Activated CD4-positive, alpha-beta T cell treated with anti-CD3 and anti-CD28 coated beads, Interleukin-2, amount 50 U/mL, for 4 hours (primary cell): Measurements from ENCODE around the gene SPRR3.
"Not testable (repeated sequence)": the region's sequence is repeated elsewhere in the genome, so short reads cannot be mapped to it uniquely, and the experiment has no call there.

Experiments
- DNase-seq, 2 experiments: peaks; one replicate each; pipeline ENCODE4 v3.0.0-alpha.2; 2020

SPRR3 gene

GRCh38 chr1:152986578-152986977 is 15.0 kb upstream of the SPRR3 start:
- no peak for DNase-seq

DNA sequence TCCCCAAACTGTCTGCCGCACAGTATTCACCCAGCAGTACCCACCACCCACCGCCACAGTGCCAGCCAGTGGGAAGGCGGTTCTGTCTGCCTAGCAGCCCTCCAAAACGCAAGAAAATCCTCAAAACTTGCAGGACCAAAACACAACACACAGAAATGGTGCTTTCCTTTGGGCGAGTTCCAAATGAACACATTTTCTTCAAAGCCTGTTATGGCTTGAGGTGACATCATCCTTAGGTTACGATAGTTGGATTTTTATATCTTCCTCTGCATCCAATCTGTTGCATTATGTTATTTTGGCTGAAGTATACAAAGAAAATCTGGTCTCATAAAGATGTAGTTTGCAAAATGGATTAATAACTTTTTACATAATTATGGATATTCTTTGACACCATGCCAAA is 8.4 kb upstream of the SPRR3 start:
- DNase-seq = no peak

DNA sequence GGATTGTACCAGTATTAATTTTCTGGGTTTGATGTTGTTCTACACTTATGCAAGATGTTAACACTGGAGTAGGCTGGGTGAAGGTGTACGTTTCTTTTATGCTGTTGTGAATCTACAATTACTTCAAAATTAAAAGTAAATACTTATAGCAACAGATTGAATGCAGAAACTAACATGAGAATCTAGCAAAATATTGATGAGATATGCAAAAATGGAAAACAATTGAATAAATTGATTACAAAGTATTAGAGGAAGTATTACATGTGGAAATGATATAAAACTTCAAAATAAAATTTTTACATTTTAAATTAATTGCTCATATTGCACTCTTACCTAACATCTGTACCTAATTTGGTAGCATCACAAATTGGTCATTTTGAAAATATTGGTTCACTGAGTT is 5.7 kb upstream of the SPRR3 start:
- no peak for DNase-seq

DNA sequence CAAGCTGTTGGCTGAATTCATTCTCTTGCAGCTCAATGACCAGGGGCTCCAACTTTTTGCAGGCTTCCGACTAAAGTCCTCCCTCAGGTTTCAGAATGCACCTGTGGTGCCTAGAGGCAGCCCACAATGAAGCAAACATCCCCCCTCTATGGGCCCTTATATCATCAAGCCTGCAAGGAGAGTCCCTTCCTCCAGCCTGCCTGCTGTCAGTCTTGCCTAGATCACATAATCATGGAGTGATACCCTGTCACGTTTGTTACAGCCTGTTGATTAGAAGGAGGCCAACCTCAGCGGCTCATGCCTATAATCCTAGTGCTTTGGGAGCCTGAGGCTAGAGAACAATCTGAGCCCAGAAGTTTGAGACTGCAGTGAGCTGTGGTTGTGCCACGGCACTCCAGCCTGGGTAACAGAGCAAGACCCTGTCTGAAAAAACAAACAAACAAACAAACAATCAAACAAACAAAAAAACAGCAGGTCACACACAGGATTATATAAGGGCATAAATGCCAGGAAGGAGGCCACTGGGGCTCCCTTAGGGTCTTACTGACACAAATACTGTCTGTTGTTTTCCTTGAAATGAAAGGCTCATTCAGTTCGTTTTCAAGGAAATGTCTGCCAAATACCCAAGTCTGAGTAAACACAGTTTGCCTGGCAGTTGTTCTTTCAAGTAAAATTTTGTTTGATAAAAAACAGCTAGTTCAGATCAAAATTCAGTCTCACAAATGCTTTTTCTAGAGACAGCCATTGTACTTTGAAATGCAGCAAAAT is 4.7 kb upstream of the SPRR3 start:
- no peak for DNase-seq

- DNase-seq = no peak
These were observed 3.6 kb upstream of the SPRR3 start for GRCh38 chr1:152997901-152998300.

- no peak for DNase-seq
These were observed 3.1 kb upstream of the SPRR3 start for GRCh38 chr1:152998476-152998875.

DNA sequence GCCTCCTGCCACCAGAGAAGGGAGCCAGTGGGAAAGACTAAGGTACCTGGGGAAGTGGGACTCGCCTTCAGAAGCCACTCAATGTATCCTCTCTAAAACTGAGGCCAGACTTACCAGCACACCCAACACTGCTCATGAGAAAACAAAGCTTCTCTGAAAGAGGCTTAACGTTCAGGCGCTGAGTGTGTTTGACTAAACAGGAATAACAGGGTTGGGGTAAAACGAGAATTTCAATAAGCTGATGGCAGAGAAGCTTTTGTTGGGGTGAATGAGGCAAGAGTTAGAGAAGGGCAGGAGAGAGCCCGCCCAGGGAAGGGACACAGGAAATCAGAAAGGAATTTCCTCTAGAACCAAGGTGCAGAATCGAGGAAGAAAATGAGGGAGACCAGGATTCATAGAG is 1.7 kb upstream of the SPRR3 start:
- no peak for DNase-seq

GRCh38 chr1:153000294-153000693 is 1.3 kb upstream of the SPRR3 start:
- no peak for DNase-seq

DNA sequence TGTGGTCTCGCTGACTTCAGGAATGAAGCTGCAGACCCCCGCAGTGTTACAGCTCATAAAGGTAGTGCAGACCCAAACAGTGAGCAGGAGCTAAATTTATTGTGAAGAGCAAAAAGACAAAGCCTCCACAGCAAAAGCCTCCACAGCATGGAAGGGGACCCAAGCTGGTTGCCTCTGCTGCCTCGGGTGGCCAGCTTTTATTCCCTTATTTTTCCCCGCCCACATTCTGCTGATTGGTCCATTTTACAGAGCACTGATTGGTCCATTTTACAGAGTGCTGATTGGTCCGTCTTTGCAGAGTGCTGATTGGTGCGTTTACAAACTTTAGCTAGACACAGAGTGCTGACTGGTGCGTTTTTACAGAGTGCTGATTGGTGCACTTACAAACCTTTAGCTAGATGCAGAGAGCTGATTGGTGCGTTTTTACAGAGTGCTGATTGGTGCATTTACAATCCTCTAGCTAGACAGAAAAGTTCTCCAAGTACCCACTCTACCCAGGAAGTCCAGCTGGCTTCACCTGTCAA is 9.7 kb downstream of the SPRR3 start:
- not testable (repeated sequence) for DNase-seq

GRCh38 chr1:153021829-153022228 is 20.3 kb downstream of the SPRR3 start:
- not testable (repeated sequence) for DNase-seq

DNA sequence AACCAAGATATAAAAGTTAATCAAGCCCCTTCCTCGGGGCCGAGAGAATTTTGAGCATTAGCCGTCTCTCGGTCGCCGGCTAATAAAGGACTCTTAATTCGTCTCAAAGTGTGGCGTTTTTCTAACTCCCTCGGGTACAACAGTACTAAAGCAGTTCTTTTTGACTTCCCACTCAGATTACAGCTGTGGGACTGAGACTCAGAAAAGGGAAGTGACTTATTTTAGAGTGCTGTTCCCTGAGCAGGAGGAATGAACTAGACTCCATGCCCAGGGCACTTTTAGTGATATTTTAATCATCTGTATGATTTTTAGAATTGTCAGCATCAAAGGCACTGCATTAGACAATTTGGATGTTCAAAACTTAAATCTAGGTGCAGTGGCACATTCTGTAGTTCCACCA is 20.8 kb downstream of the SPRR3 start:
- DNase-seq = not testable (repeated sequence)

GRCh38 chr1:153023109-153023508 is 21.6 kb downstream of the SPRR3 start:
- DNase-seq = no peak

- DNase-seq = no peak
These were observed 22.9 kb downstream of the SPRR3 start for GRCh38 chr1:153024413-153024812.

- DNase-seq = no peak
These were observed 24.2 kb downstream of the SPRR3 start for GRCh38 chr1:153025797-153026196.

DNA sequence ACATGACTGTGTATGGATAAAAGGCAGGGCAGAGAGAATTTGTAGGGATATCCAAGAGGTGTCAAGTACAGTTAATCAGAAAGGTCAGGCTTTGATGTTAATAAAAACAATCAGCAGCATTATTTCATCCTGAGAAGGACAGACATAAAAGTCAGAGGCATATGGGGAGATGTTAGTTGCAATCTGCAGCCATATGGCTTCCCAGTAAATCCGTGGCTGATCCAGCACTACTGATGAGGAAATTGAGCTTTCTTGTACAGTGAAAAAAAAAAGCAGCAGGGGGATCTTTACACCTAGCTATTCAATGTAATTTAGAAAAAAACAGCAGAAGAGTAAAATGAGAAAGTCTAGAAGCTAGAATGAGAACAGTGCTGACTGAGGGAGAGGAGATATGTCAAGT is 27.2 kb downstream of the SPRR3 start:
- no peak for DNase-seq

- no peak for DNase-seq
These were observed 29.3 kb downstream of the SPRR3 start, which contains the start of gene SPRR1B for GRCh38 chr1:153030895-153031294. TSS of gene SPRR1B (plus strand) at chr1:153031203. CDS start at chr1:153032346, 1,143 bp downstream.

DNA sequence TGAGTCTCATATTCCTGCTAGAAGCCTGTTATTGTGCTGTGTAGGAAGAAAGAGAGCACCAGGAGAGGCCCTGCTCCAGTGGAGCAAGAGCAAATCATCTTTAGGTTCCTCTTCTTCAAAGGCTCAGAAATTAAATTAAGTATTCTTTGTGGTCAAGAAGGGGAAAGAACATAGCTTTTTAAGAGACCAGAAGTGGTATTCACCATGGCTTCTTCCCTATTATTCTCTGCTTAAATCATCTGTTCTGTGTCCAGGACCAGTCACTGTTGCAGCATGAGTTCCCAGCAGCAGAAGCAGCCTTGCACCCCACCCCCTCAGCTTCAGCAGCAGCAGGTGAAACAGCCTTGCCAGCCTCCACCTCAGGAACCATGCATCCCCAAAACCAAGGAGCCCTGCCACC is 30.5 kb downstream of the SPRR3 start:
- DNase-seq = no peak

- no peak for DNase-seq
These were observed 31.2 kb downstream of the SPRR3 start for GRCh38 chr1:153032677-153033308.

GRCh38 chr1:153035211-153035610 is 33.7 kb downstream of the SPRR3 start:
- DNase-seq = no peak

DNA sequence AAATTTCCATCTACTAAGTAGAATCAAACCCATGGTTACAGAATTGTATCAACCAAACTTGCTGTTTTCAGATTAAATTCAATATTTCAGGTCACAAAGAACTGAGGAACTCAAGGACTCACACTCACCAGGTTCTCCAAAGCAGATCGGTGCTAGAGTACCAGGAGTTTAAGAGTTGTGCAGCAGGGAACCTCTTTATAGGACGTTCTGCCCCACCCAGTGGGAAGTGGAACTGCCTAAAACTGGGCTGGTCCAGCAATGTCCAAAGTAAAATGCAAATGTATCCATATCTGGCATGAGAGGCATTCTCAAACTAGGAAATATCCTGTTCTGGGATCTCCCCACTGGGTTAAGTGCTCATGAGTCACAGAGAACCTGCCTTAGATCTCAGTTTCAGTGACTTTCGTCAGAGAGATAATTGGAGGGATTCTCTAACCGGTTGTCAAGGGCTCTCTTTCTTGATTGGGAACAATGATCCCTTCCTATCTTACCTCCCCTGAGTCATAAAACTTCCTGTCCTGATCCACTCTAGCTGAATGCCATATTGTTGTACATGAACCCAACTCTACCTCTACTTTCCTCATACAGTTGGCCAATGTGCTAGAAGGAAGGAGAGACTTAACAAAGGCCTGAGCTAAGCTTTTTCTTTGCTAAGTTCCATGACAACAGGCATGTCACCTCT is 39.5 kb downstream of the SPRR3 start, which contains the start of gene SPRR2D:
Gene SPRR2D, minus strand, starts transcription at position 171 of the 682 bp plus-strand sequence. CDS start 774 bp downstream, outside the sequence.
- no peak for DNase-seq

GRCh38 chr1:153049211-153049610 is 47.7 kb downstream of the SPRR3 start:
- no peak for DNase-seq
